GM18520 (cell line): ENCODE results near the gene CEP55.
"Not testable (repeated sequence)": the region's sequence is repeated elsewhere in the genome, so short reads cannot be mapped to it uniquely, and the experiment has no call there.

ENCODE experiments used
- ATAC-seq: cut with Tn5 transposase; IDR thresholded peaks from one replicate; pipeline ENCODE4 v1.9.1; 2021; ENCODE audit not compliant: unreplicated experiment

CEP55 gene

DNA sequence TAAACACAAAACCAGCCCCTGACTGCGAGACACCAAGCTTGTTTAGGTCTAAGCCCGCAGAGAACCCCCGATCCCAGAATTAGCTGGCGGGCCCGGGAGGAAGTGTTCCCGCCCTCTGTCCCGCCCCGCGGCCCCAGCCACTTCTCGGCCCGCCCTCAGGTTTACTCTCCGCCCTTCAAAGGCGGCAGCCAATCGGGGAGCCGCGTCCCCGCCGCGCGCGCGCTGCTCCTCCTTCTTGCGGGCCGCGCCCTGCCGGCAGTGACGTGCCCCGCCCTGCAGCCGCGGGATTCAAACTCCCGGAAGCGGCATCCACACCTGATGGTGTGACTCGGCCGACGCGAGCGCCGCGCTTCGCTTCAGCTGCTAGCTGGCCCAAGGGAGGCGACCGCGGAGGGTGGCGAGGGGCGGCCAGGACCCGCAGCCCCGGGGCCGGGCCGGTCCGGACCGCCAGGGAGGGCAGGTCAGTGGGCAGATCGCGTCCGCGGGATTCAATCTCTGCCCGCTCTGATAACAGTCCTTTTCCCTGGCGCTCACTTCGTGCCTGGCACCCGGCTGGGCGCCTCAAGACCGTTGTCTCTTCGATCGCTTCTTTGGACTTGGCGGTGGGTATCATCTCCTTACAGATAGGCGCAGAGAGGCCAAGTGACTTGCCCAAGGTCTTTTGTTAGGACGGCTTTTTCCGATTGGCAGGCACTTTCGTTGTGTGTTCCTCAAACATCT lies at the start of gene CEP55:
Gene CEP55, plus strand, starts transcription at position 291 of the 720 bp plus-strand sequence. CDS start 3,440 bp downstream, outside the sequence.
- peak; percentile 95 for ATAC-seq

DNA sequence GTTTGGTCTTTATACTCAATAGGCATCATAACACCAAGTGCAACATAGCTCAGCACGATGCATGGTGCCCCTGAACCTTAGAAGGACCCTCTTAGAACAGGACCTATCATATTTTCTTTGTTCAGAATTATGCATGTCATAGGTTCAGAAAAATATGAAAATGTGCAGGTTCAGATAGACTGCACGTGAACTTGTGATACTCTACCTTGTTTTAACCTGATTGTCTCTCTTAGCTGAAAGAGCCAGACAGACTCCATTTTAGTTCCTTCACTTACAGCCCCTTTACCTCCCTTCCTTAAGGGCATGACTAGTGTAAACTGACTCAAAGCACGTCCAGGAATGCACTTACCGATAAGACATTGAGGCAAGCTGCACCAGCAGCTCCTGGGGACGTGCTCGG lies 49.4 kb upstream of the CEP55 start:
- ATAC-seq = no peak

DNA sequence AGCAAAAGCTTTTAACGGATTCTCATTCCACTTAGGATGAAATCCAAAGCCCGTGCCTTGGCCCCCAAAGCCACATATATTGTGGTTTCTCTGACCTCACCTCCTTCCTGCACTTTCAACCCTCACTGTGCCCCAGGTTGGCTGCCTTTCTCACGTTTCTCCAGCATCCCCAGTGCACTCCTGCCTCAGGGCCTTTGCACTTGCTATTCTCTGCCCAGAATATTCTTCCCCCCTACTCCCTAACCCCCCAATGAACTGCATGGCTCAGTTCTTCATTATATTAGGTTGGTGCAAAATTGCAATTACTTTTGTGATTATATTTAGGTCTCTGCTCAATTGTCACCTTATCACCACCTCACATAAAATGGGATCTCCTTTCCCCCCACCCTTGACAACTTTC lies 48.4 kb upstream of the CEP55 start:
- no peak for ATAC-seq

DNA sequence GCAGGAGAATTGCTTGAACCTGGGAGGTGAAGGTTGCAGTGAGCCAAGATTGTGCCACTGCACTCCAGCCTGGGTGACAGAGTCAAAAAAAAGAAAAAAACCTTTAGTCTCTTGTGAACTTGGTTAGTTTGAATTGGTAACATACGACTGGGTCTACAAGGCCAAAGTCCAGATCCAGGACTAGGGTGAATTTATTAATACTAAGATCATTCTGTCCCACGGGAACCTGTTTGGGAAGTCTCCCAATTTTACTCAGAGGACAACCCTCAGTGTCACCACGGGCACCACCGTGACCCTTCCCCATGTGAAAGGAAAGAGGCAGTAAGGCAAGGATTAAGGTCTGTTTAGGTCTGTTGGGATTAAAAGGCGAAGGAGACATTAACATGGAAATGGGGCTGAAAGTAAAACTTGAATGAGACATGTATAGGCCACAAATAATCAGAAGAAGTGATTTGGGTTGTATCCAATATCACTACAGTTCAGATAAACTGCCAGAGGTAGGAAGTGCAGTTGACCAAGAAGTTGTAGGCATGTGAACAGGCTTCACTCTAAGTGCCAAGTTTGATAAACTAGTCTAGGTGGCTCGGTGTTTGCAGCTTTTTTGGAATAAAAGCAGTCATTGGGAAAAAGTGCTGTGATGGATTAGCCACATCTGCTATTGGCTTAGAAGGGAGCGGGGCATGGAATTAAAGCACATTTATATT lies 45.0 kb upstream of the CEP55 start:
- no peak for ATAC-seq

DNA sequence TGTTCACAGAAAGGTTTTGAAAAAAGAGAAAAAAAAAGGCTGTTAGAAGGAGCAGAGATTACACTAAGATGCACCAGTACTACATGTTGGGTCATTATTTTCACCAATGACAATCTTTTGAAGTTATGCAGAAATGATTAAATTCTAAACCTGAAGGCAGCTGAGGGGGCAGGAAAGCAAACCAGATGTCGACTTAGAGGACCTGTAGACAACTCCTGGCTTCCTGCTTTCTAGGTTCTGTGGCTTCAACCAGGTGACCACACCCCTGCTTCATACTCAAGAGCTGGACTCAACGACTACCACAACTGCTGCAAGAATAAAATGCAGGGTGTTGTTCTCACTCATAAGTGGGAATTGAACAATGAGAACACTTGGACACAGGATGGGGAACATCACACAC lies 44.3 kb upstream of the CEP55 start:
- no peak for ATAC-seq

DNA sequence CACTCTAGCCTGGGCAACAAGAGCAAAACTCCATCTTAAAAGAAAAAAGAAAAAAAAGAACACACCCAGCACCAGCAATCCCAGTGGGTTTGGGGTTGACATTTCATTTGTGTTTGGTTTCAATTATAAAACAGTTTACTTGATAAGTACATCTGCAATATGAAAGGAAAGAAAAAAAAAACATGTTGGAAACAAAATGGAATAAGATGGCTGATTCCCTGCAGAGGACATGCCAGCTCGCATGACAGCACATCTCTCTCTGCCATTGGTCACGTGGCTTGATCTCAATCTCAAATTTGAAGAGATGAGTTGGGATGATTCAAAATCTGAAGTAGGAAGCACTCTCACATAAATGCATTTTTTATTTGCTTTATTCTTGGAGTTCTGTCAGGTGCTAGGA lies 42.3 kb upstream of the CEP55 start:
- ATAC-seq = no peak

DNA sequence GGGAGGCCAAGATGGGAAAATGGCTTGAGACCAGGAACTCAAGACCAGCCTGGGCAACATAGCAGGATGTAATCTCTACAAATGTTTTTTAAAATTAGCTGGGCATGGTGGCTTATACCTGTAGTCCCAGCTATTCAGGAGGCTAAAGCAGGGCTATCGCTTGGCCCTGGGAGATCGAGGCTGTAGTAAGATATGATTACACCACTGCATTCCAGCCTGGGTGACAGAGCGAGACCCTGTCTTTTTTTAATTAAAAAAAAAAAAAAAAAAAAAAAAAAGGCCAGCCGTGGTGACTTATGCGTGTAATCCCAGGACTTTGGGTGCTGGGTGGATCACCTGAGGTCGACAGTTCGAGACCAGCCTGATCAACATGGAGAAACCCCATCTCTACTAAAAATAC lies 41.7 kb upstream of the CEP55 start:
- ATAC-seq = no peak

DNA sequence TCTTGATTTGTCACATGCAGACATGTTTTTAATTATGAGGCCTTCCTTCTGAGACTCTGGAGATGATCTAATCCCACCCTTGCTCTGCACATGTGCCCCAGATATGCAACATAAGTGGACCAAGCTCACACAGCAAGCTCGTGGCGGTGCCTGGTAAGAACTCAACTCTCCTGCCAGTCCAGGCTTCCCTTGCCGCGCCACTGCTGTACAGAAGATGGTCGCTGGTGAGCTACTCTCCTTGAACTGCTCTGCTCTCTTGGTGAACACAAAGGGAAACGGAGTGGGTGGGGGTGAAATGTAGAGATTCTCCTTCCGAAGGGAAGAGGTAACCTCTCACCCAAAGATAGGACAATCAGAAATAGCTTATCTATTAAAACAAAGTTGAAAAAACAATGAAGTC lies 39.9 kb upstream of the CEP55 start:
- ATAC-seq = no peak

DNA sequence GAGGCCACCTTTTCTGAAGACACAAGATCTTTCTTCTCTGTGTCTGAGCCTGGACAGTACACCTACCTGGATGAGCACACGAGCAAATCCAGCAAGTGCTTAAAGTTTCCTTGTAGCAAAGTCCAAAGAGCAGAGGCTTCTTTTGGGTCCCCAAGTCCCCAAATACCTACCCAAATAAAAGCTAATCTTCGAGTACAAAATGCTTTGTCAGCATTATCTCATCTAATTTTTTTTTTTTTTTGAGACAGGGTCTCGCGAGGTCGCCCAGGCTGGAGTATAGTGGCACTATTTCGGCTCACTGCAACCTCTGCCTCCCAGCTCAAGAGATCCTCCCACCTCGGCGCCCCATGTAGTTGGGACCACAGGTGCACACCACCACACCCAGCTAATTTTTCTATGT lies 38.9 kb upstream of the CEP55 start:
- no peak for ATAC-seq

DNA sequence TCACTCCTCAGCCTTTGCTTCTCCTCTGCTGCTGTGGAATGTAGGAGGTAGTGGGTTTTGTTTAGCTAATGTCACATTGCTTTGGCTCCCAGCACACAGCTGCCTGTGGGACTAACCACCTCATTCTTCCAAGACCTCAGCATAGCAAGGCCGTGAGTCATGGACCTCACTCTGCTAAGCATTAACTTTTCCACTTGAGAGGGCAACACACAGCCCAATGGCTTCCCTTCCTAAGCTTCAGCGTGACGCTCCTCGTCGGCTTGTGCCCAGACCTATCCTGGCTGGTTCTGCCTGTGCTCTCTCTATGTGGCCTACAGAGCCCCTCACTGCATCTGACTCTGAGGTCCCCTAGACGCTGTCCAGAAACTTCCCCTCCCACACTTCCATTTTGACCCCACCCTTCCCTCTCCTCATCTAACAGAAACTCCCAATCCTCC lies 37.6 kb upstream of the CEP55 start:
- no peak for ATAC-seq

DNA sequence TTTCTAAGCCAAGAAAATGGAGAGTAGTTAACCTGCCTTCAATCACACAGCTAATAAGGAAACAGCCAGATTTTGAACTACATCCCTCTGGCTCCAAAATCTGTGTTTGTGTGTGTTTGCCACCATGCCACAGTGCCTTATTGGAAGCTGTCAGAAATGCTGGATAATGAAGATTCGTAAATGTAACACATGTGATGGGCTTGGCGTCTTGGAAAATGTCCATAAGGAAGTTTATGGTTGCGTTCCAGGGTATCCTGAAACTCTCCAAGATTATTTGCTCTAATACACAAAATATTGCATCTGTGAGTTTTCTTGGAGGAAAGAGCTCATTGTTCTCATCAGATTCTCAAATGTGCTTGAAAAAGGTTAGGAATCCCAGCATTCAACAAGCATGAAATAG lies 36.9 kb upstream of the CEP55 start:
- no peak for ATAC-seq

DNA sequence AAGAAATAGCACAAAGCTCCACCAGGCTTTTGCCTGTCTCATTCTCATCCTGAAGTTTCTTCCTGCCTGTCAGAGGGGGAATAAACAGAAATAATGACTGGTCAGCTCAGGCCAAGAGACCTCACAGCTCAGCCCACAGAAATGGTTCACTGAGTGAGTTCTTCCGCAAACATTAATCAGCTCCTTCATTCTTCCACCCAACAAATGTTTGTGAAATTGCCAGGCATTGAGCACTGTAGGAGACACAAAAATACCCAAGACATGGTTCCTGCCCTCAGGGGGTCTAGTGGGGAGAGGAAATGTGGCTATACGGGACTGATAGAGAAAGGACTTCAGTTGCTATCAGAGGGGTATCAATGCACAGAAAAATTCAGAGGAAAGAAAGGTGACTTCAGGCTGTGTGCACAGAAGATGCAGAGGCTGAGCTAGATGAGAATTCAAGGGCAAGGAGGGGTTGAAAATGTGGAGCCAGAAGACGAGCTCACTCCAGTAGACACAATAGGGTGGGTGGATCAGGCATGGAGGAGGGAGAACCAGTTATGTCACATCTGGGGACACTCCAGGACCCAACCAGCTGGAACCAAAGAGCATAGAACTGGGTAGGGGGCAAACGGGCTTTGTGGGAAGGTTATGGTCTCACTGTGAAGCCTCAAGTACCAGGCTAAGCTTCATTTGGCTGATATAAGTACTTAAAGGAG lies 35.2 kb upstream of the CEP55 start:
- no peak for ATAC-seq

DNA sequence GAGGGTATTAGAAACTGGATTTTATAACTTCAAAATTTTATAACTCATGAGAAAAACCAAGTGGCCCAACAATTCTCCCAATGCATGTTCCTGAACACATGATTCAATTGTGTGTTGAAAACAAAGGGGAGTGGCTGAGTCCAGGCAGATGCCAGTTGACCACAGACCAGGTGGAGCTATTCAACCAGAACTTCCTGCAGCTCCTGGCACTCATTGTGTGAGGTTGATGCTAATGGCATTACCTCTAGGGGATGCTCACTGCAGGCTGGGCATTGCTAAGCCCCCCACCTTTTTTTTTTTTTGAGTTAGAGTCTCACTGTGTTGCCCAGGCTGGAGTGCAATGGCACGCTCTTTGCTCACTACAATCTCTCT lies 34.6 kb upstream of the CEP55 start:
- no peak for ATAC-seq

DNA sequence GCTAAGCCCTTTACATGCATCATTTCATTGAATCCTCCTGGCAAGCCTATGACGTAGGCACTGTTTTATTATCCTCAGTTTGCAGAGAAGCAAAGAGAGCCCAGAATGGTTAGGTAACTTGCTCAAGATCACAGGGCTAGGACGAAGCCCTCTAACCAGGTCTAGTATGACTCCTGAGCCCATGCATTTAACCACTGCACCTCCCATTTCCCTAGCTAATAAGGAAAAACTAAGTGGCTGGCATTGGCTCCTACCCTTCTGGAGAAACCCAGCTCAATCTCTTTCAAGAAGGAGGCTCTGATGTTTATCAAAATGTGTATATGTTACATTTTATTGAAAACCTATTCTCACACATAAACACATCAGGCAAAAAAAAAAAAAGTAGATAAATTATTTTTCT lies 34.0 kb upstream of the CEP55 start:
- ATAC-seq = no peak

DNA sequence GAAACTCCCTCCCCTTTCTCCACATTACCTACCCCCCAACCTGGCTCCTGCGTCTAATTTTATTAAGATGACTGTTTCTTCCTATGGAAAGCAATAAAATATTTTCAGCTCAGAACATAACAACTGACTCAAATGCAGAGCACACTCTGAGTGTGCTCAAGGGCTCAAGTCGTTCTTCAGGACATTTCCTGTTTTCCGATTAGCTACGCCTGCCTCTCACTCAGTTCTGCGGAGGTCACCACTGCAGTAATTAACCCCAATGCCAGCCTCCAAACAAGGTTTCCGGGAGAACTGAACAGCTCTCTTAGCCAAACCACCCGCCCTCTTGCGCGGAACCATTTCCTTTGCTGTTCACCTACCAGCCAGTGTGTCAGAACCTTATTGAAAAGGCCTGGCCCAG lies 33.5 kb upstream of the CEP55 start:
- no peak for ATAC-seq

DNA sequence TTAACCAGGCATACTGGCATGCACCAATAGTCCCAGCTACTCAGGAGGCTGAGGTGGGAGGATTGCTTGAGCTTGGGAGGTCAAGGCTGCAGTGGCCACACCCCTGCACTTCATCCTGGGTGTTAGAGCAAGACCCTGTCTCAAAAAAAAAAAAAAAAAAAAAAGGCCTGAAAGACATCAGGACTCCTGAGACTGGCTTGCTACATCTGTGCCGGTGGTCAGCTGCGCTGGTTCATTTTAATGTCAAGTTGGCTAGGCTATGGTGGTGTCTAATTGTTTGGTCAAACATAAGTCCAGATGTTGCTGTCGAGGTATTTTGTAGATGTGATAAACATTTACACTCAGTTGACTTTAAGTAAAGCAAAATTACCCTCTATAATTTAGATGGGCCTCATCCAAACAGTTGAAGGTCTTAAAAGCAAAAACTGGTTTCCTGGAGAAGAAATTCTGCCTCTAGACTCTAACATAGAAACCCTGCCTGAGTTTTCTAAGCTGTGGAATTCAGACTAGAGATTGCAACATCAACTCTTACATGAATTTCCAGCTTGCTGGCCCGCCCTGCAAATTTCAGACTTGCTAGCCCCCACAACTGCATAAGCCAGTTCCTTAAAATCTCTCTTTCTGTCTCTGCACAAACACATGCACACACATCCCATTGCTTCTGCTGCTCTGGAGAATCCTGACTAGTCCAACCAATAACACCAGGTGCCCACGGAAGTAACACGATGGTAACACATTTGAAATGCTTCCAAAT lies 32.5 kb upstream of the CEP55 start:
- ATAC-seq = no peak

DNA sequence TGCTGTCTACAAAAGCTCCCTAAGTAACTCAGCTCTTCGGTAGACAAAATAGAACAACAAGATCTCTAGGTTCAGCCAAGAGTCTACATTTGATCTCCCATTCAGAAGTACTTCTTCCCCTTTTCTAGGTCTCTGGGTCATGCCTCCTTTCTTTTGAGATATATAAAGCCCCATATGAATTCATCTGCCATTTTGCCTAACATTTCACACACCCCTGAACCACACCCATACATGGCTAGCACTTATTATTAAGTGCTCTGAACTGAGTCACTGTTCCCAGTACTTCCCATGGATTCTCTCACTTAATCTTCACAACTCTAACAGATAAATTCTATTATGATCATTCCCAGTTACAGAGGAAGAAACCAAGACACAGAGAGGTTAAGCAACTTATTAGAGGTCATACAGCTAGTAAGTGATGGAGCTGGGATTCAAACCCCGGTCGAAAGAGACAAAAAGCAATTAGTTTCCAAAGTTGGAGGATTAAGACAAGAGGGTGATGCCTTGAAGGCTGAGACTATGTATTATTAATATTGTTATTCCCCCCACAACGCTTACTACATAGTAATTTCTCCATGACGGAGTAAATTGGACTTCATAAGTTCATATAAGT lies 31.5 kb upstream of the CEP55 start:
- no peak for ATAC-seq

DNA sequence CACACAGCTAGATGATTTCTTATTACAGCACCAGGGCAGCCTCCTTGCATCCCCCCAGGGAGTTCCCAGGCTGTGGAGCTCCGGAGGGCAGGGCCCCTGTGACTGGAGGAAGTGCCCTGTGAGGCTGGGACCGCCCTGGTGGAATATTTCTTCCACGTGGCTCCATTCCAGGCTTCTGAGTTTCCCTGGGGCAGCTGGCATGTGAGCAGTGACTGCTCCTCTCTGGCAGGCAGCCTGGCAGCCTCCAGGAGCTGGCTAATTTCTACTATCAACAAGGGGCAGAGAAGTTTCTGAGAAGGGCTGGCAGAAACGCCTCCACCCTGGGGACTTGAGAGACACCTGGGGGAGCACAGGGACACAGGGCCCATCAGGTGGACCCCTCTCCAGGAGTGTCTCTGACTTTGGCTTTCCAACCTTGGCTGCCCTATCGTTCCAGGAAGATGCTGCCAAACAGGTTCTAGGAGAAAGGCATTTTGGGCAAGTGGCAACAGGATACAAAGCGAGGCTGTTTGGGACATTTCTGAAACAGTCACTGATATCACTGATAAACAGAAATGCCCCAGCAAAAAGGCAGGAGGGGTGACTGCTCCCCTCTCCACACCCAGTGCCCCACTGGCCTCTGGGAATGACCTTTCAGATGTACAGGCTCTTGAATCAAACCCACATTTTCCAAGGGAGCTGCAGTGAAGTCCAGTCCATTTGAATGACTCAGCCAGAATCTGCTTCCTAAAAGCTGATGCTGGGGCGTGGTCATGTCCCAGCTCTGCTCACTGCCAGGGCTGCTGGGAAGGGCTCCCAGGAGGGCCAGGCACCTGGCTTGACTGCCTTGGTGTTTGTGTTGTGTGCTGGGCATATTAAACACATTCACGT lies 30.4 kb upstream of the CEP55 start:
- ATAC-seq = no peak

DNA sequence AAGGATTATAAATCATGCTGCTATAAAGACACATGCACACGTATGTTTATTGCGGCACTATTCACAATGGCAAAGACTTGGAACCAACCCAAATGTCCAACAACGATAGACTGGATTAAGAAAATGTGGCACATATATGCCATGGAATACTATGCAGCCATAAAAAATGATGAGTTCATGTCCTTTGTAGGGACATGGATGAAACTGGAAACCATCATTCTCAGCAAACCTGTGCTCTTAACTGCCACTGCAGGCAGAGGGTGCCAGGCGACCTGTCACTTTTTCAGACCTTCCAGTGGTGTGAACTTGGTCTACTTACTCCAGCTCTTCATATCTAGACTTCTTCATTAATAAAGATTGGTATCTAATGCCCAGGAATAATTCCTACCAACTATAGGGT lies 28.8 kb upstream of the CEP55 start:
- not testable (repeated sequence) for ATAC-seq
